ENCODE results near the gene CROT.

GRCh38 chr7:87325576-87326370 lies 19.7 kb upstream of the CROT start:
- TF ChIP-seq POU2F2 (IDR thresholded peaks at IDR 0.05; ENCODE audit: low read depth, low read length) = no peak
- no peak for TF ChIP-seq POLR2AphosphoS5 (IDR thresholded peaks at IDR 0.05; ENCODE audit: low read depth, low read length)
- TF ChIP-seq POLR2A (IDR thresholded peaks at IDR 0.05; ENCODE audit: low read depth, low read length) = no peak
- no peak for TF ChIP-seq TAF1 (IDR thresholded peaks at IDR 0.05; ENCODE audit: low read depth, low read length)
- no peak for TF ChIP-seq SPI1 (IDR thresholded peaks at IDR 0.05; ENCODE audit: low read depth, low read length)
- TF ChIP-seq PAX5 (IDR thresholded peaks at IDR 0.05; ENCODE audit: insufficient read depth, low read length, severe bottlenecking) = no peak

Measured in GM12891 (cell line).